HepG2 (cell line): ENCODE results near the gene HCRT. TPM values are rescaled to one million over a fixed set of nuclear protein-coding genes. Genes with fewer than 3 reads are reported as not detected.

Experiments
- ATAC-seq: fragments of 200-7000 bp; cut with Tn5 transposase; 3 replicates; pipeline ENCODE4 v1.9.1; 2020; ENCODE audit warnings: mild to moderate bottlenecking, moderate library complexity
- BruUV-seq: library from RNA; stranded (reverse); fragments of 400-500 nt; replicated peaks from 2 replicates; lab custom pipeline; 2021; lab: Mats Ljungman, UMichigan
- CTCF ChIA-PET: fragments of 300-600 bp; formaldehyde crosslinking; extraction: SDS; loops from one replicate; lab custom pipeline; 2021; ENCODE audit warnings: low total read pairs, inconsistent platforms, low intra/inter-chr PET ratio; lab: Yijun Ruan, JAX
- POLR2A ChIA-PET: fragments of 350-600 bp; sonication (Branson Sonifier 250); formaldehyde crosslinking; loops from one replicate; lab custom pipeline; 2020; ENCODE audit warnings: antibody characterized with exemption, inconsistent platforms; lab: Yijun Ruan, JAX
- DNase-seq: peaks from one replicate; pipeline ENCODE4 v3.0.0-alpha.2; 2015; ENCODE audit warnings: low spot score
- FAIRE-seq: peaks from 3 replicates; lab custom pipeline; 2011; peaks lifted over from hg19 to GRCh38; lab: Jason Lieb, UNC
- H2AFZ ChIP-seq: one replicate; pipeline ENCODE4 v1.6.1; 2011; ENCODE audit warnings: low read length, inconsistent platforms
- H3K27ac ChIP-seq: fragments of 300-600 bp; 3 replicates; pipeline ENCODE4 v1.8.0; 2011; ENCODE audit warnings: mixed run types, mild to moderate bottlenecking, mixed read lengths, low read length, inconsistent platforms; ENCODE audit not compliant: insufficient read depth; ENCODE audit errors: extremely low read length
- H3K27me3 ChIP-seq, 2 experiments: fragments of 200-600 bp in 1 of 2; 2 replicates in 1 of 2; 3 replicates in 1 of 2; pipeline versions ENCODE4 v1.6.0 to v1.8.0; 2011; ENCODE audit warnings: low read length in 2 of 2, mild to moderate bottlenecking in 2 of 2, moderate library complexity in 2 of 2, inconsistent platforms in 1 of 2; ENCODE audit not compliant: insufficient read depth in 2 of 2, control insufficient read depth in 1 of 2
- H3K36me3 ChIP-seq, 2 experiments: fragments of 200-600 bp in 1 of 2; replicated peaks in 1 of 2; 2 replicates in 1 of 2; 3 replicates in 1 of 2; pipeline versions ENCODE4 v1.5.1 to v1.8.0; 2011; ENCODE audit warnings: low read length in 2 of 2, inconsistent platforms in 1 of 2; ENCODE audit not compliant: insufficient read depth in 2 of 2, control insufficient read depth in 1 of 2
- H3K4me1 ChIP-seq: 2 replicates; pipeline ENCODE4 v1.5.1; 2012; ENCODE audit warnings: low read length, inconsistent platforms; ENCODE audit not compliant: insufficient read depth
- H3K4me2 ChIP-seq: 2 replicates; pipeline ENCODE4 v1.6.0; 2011; ENCODE audit warnings: low read depth, low read length, inconsistent platforms
- H3K4me3 ChIP-seq, 3 experiments: fragments of 200-600 bp in 1 of 3; sonication (generic), shearing (Covaris generic) in 1 of 3; replicated peaks in 1 of 3; 2 replicates each; pipeline ENCODE4 v1.5.1; 2011 to 2016; ENCODE audit warnings: low read length in 3 of 3, inconsistent platforms in 2 of 3, low read depth in 2 of 3, mild to moderate bottlenecking in 2 of 3, control low read depth in 1 of 3, mixed read lengths in 1 of 3; ENCODE audit not compliant: insufficient read depth in 1 of 3
- H3K79me2 ChIP-seq: one replicate; pipeline ENCODE4 v1.6.1; 2011; ENCODE audit warnings: low read length, inconsistent platforms; ENCODE audit not compliant: insufficient read depth
- H3K9ac ChIP-seq: 2 replicates; pipeline ENCODE4 v1.6.0; 2011; ENCODE audit warnings: mild to moderate bottlenecking, low read depth, low read length, inconsistent platforms; ENCODE audit not compliant: insufficient read depth
- H3K9me3 ChIP-seq: 2 replicates; pipeline ENCODE4 v1.5.1; 2012; ENCODE audit warnings: mild to moderate bottlenecking, low read length
- H4K20me1 ChIP-seq: 2 replicates; pipeline ENCODE4 v1.6.0; 2011; ENCODE audit warnings: inconsistent platforms, mild to moderate bottlenecking, low read length, moderate library complexity; ENCODE audit not compliant: insufficient read depth
- HNRNPLL ChIP-seq: fragments of 200-400 bp; formaldehyde crosslinking; IDR thresholded peaks from 2 replicates; pipeline ENCODE4 v1.6.1; 2017; ENCODE audit warnings: mild to moderate bottlenecking, low read depth, low read length; ENCODE audit not compliant: poor library complexity, severe bottlenecking
- ZBTB44 ChIP-seq: sonication (generic); formaldehyde crosslinking; IDR thresholded peaks from 2 replicates; pipeline ENCODE4 v1.4.0; 2020; ENCODE audit warnings: missing genetic modification reagents
- WGBS: methylation state at CpG from one replicate; pipeline ENCODE4 v1.1.6; 2017; ENCODE audit warnings: low lambda C conversion rate; 5-methylcytosine and 5-hydroxymethylcytosine counted together
- in situ Hi-C: cut with HindIII; loops from 2 replicates; pipeline ENCODE4 v1.10.0; 2017; ENCODE audit warnings: low pct_unique_long_range_greater_than_20kb; ENCODE audit not compliant: extremely low pct_ligation_motif_present
- intact Hi-C: fragments of 100-400 bp; cut with micrococcal nuclease; formaldehyde crosslinking; loops from one replicate; pipeline ENCODE4 v1.10.0; 2022; ENCODE audit not compliant: unreplicated experiment
- polyA plus RNA-seq, 8 experiments: library from polyadenylated mRNA; depleted of rRNA in 3 of 8; stranded (reverse) in 7 of 8; unstranded in 1 of 8; fragments of >200 nt; fragmentation: Illumina TruSeq in 4 of 8; extraction: Trizol in 4 of 8; gene quantifications; 2 replicates each; pipeline versions ENCODE4 v1.2.1 to v1.2.3, GENCODE V29; 2011 to 2016; ENCODE audit warnings: low read depth in 4 of 8, missing spikeins in 1 of 8, mixed read lengths in 1 of 8; ENCODE audit not compliant: insufficient read depth in 1 of 8
- total RNA-seq, 5 experiments: library from RNA; depleted of rRNA; stranded (reverse); fragments of >200 nt; fragmentation: Illumina TruSeq; extraction: Trizol; gene quantifications; 2 replicates each; pipeline ENCODE4 v1.2.3, GENCODE V29; 2016; ENCODE audit warnings: low read depth in 1 of 5
- TF ChIP-seq, protein P1 (sequence below): sonication (generic); formaldehyde crosslinking; IDR thresholded peaks from 2 replicates; pipeline ENCODE4 v1.4.0; 2020; ENCODE audit warnings: mild to moderate bottlenecking, missing genetic modification reagents, borderline replicate concordance
- TF ChIP-seq, protein P2 (sequence below): fragments of 450-650 bp; IDR thresholded peaks from 2 replicates; pipeline ENCODE4 v1.6.1; 2016

The HCRT gene
- total and polyA plus RNA-seq, 2 of the 13 experiments (the other 11 are each of a cell fraction or from before 2014, with no cell fraction given), result not detected

GRCh38 chr17:42171831-42172230 lies 13.4 kb downstream of the HCRT start (continued):
- TF ChIP-seq ZBTB44 (CRISPR knock-in tag) (no peak), HNRNPLL (peak; percentile 86)

DNA sequence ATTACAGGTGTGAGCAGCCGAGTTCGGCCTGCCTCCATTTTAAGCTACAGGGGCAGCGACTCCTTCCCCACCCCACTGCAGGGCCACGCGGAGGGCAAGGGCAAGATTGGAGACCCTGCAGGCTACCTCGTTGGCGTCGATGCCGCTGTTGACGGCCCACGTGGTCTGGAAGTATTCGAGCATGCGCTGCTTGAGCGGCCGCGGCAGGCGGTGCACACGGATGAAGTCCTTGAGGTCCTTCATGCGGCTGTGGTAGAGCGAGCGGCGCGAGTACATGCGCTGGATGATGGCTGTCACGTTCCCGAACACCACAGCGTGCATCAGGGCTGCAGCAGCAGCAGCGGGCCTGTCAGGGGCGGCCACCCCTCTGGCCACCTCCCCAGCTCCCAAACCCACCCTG lies 15.9 kb downstream of the HCRT start:
- POLR2A ChIA-PET, result no interaction called here
- Histone ChIP-seq H3K4me3 (no peak overlapping the region), H3K79me2 (no peaks in the 10 kb centered on the region), H2AFZ (no peak overlapping the region), H3K4me1 (peaks cover 16% of the 10 kb centered on the region), H4K20me1 (no peaks in the 10 kb centered on the region), H3K9ac (no peak overlapping the region), H3K27ac (no peak overlapping the region), H3K36me3 (no peaks in the 10 kb centered on the region), H3K27me3 (peaks cover 6 to 53% of the 10 kb centered on the region in 2 experiments; a peak in 4 of 5 replicates), H3K4me2 (no peak overlapping the region), H3K9me3 (no peaks in the 10 kb centered on the region)
- FAIRE-seq, result no peak
- no peak for DNase-seq
- TF ChIP-seq, protein P1, sequence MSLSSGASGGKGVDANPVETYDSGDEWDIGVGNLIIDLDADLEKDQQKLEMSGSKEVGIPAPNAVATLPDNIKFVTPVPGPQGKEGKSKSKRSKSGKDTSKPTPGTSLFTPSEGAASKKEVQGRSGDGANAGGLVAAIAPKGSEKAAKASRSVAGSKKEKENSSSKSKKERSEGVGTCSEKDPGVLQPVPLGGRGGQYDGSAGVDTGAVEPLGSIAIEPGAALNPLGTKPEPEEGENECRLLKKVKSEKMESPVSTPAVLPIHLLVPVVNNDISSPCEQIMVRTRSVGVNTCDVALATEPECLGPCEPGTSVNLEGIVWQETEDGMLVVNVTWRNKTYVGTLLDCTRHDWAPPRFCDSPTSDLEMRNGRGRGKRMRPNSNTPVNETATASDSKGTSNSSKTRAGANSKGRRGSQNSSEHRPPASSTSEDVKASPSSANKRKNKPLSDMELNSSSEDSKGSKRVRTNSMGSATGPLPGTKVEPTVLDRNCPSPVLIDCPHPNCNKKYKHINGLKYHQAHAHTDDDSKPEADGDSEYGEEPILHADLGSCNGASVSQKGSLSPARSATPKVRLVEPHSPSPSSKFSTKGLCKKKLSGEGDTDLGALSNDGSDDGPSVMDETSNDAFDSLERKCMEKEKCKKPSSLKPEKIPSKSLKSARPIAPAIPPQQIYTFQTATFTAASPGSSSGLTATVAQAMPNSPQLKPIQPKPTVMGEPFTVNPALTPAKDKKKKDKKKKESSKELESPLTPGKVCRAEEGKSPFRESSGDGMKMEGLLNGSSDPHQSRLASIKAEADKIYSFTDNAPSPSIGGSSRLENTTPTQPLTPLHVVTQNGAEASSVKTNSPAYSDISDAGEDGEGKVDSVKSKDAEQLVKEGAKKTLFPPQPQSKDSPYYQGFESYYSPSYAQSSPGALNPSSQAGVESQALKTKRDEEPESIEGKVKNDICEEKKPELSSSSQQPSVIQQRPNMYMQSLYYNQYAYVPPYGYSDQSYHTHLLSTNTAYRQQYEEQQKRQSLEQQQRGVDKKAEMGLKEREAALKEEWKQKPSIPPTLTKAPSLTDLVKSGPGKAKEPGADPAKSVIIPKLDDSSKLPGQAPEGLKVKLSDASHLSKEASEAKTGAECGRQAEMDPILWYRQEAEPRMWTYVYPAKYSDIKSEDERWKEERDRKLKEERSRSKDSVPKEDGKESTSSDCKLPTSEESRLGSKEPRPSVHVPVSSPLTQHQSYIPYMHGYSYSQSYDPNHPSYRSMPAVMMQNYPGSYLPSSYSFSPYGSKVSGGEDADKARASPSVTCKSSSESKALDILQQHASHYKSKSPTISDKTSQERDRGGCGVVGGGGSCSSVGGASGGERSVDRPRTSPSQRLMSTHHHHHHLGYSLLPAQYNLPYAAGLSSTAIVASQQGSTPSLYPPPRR, result no peak
- TF ChIP-seq, protein P2, sequence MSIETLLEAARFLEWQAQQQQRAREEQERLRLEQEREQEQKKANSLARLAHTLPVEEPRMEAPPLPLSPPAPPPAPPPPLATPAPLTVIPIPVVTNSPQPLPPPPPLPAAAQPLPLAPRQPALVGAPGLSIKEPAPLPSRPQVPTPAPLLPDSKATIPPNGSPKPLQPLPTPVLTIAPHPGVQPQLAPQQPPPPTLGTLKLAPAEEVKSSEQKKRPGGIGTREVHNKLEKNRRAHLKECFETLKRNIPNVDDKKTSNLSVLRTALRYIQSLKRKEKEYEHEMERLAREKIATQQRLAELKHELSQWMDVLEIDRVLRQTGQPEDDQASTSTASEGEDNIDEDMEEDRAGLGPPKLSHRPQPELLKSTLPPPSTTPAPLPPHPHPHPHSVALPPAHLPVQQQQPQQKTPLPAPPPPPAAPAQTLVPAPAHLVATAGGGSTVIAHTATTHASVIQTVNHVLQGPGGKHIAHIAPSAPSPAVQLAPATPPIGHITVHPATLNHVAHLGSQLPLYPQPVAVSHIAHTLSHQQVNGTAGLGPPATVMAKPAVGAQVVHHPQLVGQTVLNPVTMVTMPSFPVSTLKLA, result peak; percentile 73
- CTCF ChIA-PET, result no interaction called here
- WGBS, result 73% methylated on average over 28 of the region's 29 CpGs
- BruUV-seq, result no TSS peak
- ATAC-seq, result no peak
- intact Hi-C loops, result no loop called here
- in situ Hi-C loops, result no loop called here
